ENCODE measurements around the gene GFOD1. TPM values are rescaled to one million over a fixed set of nuclear protein-coding genes. Genes with fewer than 3 reads are reported as not detected.

Gene GFOD1
- total RNA-seq, 4 donors from 2014 or later = 12.2 to 78.2 (median 45.7) TPM

GRCh38 chr6:13413466-13413862, 73.9 kb downstream of the GFOD1 start:
- TF ChIP-seq CTCF (IDR thresholded peaks at IDR 0.05) = no peak
- DNase-seq (ENCODE audit: low spot score) (no peak), ATAC-seq (ENCODE audit: low FRiP score) (peak; percentile 64)

- no peak for TF ChIP-seq CTCF (IDR thresholded peaks at IDR 0.05)
- no peak for DNase-seq (ENCODE audit: low spot score)
- no peak for ATAC-seq (ENCODE audit: low FRiP score)
These were observed 74.5 kb downstream of the GFOD1 start for GRCh38 chr6:13412639-13413465.

- no peak for ATAC-seq (ENCODE audit: low FRiP score)
- TF ChIP-seq CTCF (IDR thresholded peaks at IDR 0.05) = no peak
- no peak for DNase-seq (ENCODE audit: low spot score)
These were observed 75.2 kb downstream of the GFOD1 start for GRCh38 chr6:13412211-13412610.

GRCh38 chr6:13411484-13411883, 75.9 kb downstream of the GFOD1 start:
- TF ChIP-seq CTCF (IDR thresholded peaks at IDR 0.05) = no peak

GRCh38 chr6:13409991-13410390, 77.4 kb downstream of the GFOD1 start:
- DNase-seq (ENCODE audit: low spot score) = no peak
- TF ChIP-seq CTCF (IDR thresholded peaks at IDR 0.05) = no peak
- no peak for ATAC-seq (ENCODE audit: low FRiP score)

More at GRCh38 chr6:13411484-13411883, 75.9 kb downstream of the GFOD1 start:
- no peak for DNase-seq (ENCODE audit: low spot score)
- ATAC-seq (ENCODE audit: low FRiP score) = no peak

GRCh38 chr6:13407709-13408695, 79.4 kb downstream of the GFOD1 start:
- no peak for DNase-seq (ENCODE audit: low spot score)
- peak; percentile 89 for ATAC-seq (ENCODE audit: low FRiP score)
- TF ChIP-seq CTCF (IDR thresholded peaks at IDR 0.05) = no peak

All from omental fat pad (tissue), 4 donors.